ENCODE results near the gene STX3.

The STX3 gene

DNA sequence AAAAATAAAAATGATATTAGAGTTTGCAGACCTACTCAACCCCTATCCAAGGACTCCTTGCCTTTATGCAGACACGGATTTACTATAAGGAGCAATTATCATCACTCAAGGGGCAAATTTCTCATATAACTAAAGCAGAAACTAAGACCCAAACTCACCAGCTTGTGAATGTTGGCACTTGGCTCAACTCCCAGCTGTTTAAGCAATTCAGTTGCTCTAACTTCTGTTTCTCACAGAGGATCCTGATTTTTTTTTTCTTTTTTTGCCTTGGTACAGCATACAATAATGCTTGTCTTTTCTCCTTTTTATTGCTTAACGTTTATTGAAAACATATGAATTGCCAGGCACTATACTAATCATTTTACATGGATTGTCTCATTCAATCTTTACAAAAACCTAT, 99.7 kb downstream of the STX3 start:
- Histone ChIP-seq H3K27me3 (replicated peaks) (no peaks in the 10 kb centered on the region), H3K27ac (no peak overlapping the region), H3K4me3 (ENCODE audit: low read depth, low read length) (no peak overlapping the region), H3K36me3 (replicated peaks) (no peaks in the 10 kb centered on the region)
- TF ChIP-seq, protein P1, sequence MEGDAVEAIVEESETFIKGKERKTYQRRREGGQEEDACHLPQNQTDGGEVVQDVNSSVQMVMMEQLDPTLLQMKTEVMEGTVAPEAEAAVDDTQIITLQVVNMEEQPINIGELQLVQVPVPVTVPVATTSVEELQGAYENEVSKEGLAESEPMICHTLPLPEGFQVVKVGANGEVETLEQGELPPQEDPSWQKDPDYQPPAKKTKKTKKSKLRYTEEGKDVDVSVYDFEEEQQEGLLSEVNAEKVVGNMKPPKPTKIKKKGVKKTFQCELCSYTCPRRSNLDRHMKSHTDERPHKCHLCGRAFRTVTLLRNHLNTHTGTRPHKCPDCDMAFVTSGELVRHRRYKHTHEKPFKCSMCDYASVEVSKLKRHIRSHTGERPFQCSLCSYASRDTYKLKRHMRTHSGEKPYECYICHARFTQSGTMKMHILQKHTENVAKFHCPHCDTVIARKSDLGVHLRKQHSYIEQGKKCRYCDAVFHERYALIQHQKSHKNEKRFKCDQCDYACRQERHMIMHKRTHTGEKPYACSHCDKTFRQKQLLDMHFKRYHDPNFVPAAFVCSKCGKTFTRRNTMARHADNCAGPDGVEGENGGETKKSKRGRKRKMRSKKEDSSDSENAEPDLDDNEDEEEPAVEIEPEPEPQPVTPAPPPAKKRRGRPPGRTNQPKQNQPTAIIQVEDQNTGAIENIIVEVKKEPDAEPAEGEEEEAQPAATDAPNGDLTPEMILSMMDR (IDR thresholded peaks at IDR 0.05; ENCODE audit: low read depth, low read length, missing control alignments): no peak
- DNase-seq: no peak
- in situ Hi-C loops (cut with HindIII; ENCODE audit: low pct_ligation_motif_present, low sequenced_read_pairs): no loop called here

Data from brain microvascular endothelial cell (primary cell).